Duodenal mucosa (tissue), 2 donors: ENCODE data around the gene PNPT1.
"Not testable (repeated sequence)": the region's sequence is repeated elsewhere in the genome, so short reads cannot be mapped to it uniquely, and the experiment has no call there.

Experiments
- H3K27ac ChIP-seq: one replicate; pipeline ENCODE4 v1.7.0; 2013; ENCODE audit warnings: low read depth, low read length
- H3K27me3 ChIP-seq, 2 donors: one replicate each; pipeline ENCODE4 v1.7.0; 2013; ENCODE audit warnings: low read length in 2 of 2, control low read depth in 1 of 2; ENCODE audit not compliant: insufficient read depth in 2 of 2, control insufficient read depth in 1 of 2
- H3K36me3 ChIP-seq, 2 donors: one replicate each; pipeline ENCODE4 v1.7.0; 2013; ENCODE audit warnings: low read length in 2 of 2, control low read depth in 1 of 2; ENCODE audit not compliant: insufficient read depth in 2 of 2, control insufficient read depth in 1 of 2
- H3K4me1 ChIP-seq, 2 donors: one replicate each; pipeline ENCODE4 v1.7.0; 2013; ENCODE audit warnings: low read length in 2 of 2, control low read depth in 1 of 2; ENCODE audit not compliant: insufficient read depth in 2 of 2, control insufficient read depth in 1 of 2
- H3K4me3 ChIP-seq, 2 donors: one replicate each; pipeline ENCODE4 v1.7.0; 2013; ENCODE audit warnings: low read length in 2 of 2, low read depth in 1 of 2
- H3K9ac ChIP-seq, 2 donors: one replicate each; pipeline ENCODE4 v1.7.0; 2013; ENCODE audit warnings: low read length in 2 of 2, low read depth in 1 of 2
- H3K9me3 ChIP-seq, 2 donors: one replicate each; pipeline ENCODE4 v1.7.0; 2013; ENCODE audit warnings: low read length in 2 of 2, control low read depth in 1 of 2; ENCODE audit not compliant: control insufficient read depth in 1 of 2

The PNPT1 gene

DNA sequence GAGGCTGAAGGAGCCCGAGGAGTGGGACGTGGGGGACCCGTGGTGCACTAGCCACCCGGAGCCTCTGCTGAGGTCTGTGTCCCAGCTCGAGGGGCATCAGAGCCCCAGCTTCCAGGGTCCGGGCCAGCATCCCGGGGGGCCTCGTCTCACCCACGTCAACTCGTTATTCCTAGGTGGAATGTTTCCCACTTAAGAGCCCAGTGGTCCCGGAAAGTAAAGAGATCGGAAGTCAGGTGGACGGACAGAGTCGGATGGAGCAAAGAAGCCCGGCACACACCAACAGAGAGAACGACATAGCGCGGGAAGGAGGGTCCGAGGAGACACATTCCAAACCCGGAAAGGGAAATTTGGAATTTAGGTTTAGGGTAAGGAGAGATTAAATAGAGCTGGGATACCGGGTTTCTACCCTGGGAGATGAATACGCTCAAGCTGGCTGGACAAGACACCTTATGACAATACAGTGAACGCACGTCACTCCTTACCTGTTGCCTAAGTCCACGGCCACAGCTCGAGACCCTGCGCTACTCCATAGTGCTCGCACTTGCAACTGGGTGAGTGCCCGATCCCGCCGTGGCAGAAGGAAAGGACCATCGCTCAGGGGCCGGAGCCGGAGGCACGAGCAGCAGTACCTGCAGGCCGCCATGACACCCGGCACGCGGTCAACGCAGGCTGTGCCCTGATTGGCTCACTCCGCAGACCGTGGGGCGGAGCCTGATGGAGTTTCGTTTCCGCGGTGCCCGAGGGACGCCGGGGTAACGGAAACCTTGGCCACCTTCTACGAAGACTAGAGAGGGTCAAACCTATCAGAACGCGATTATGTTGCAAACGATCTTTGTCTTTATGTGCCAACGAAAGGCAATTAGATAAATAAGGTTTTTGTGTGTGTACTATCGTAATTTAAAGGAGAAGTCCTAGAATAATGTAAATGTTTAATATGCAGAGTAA lies at the start of gene PNPT1:
Gene PNPT1 (minus strand): TSS at position 664 of the 945 bp plus-strand sequence. CDS start 21 bp downstream, at position 643.
- H3K27me3 ChIP-seq = no peaks in the 10 kb centered on the region
- peaks cover 5 to 14% of the 10 kb centered on the region in 2 donors for H3K4me1 ChIP-seq
- H3K27ac ChIP-seq = no peak within 1 kb of the TSS
- peaks cover 0 to under 1% of the 10 kb centered on the region in 2 donors for H3K36me3 ChIP-seq
- peak within 1 kb of the TSS; percentile 61 to 65 for H3K9ac ChIP-seq
- peak within 1 kb of the TSS; percentile 100 for H3K4me3 ChIP-seq
- no peaks in the 10 kb centered on the region for H3K9me3 ChIP-seq

- H3K27me3 ChIP-seq = no peaks in the 10 kb centered on the region
These were observed 49.4 kb upstream of the PNPT1 start for GRCh38 chr2:55742996-55743395.

DNA sequence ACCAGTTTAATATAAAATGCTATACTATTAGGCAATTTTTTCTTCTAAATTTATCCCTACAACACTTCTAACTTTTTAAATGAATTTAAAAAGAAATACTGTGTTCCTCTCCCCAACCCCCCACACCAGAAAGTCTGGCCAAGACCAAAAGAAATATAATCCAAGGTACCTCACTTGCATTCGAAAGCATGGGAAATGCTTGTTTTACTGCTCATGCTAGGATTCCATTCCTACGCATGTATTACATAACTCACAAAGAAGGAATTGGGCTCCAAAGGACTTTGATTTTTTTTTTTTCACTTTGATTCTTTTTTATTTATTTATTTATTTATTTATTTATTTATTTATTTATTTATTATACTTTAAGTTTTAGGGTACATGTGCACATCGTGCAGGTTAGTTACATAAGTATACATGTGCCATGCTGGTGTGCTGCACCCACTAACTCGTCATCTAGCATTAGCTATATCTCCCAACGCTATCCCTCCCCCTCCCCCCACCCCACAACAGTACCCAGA lies 42.4 kb upstream of the PNPT1 start:
- not testable (repeated sequence) for H3K36me3 ChIP-seq, H3K27ac ChIP-seq, H3K4me3 ChIP-seq, H3K27me3 ChIP-seq, H3K9me3 ChIP-seq, H3K9ac ChIP-seq, H3K4me1 ChIP-seq

More at GRCh38 chr2:55742996-55743395, 49.4 kb upstream of the PNPT1 start:
- no peak overlapping the region for H3K9ac ChIP-seq
- H3K27ac ChIP-seq = no peak overlapping the region
- no peaks in the 10 kb centered on the region for H3K4me1 ChIP-seq
- no peaks in the 10 kb centered on the region for H3K9me3 ChIP-seq
- no peak overlapping the region for H3K4me3 ChIP-seq
- no peaks in the 10 kb centered on the region for H3K36me3 ChIP-seq

- Histone ChIP-seq H3K4me3 (no peak overlapping the region), H3K9ac (no peak overlapping the region), H3K27me3 (no peaks in the 10 kb centered on the region), H3K9me3 (no peaks in the 10 kb centered on the region), H3K36me3 (no peaks in the 10 kb centered on the region), H3K4me1 (no peaks in the 10 kb centered on the region), H3K27ac (no peak overlapping the region)
These were observed 41.1 kb upstream of the PNPT1 start for GRCh38 chr2:55734726-55735125.

DNA sequence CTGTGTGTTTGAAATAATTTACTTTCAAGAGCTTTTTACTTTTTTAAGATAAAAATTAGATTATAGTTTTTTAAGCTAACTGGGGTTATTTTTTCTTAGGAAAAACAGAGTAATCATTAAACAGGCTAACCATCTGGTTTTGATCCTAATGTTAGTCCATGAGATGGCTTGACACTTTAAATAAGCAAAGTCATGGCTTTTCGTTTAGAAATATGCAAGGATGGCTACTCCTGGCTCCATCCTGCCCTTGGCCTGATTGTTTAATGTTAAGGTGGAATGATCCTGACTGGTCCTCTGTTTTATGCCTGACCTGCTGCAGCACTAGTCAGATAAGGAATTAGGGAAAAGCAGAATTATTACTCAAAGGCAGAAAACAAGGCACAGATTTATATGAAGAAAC lies 39.7 kb upstream of the PNPT1 start:
- Histone ChIP-seq H3K27me3 (no peaks in the 10 kb centered on the region), H3K9me3 (no peaks in the 10 kb centered on the region), H3K36me3 (no peaks in the 10 kb centered on the region), H3K9ac (no peak overlapping the region), H3K4me3 (no peak overlapping the region), H3K27ac (no peak overlapping the region), H3K4me1 (no peaks in the 10 kb centered on the region)

DNA sequence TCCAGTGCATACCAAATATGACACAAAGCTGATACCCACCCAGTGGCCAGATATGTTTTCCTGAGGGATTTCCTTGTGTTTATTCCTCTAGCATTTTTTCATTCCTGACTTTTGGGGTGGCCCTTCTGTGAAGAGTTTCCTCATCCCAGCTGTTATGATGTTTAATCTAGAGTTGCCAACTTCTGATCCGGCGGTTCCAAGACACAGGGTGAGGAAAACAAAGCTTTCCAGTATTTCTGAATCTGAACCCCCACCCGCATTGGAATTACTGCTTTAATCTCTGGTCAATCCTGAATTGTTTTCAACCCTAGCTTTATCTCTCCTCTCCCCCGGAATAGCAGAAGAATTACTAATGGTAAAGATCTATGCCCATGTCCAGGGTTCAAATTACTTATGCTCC lies 39.2 kb upstream of the PNPT1 start:
- Histone ChIP-seq H3K9ac (no peak overlapping the region), H3K4me1 (no peaks in the 10 kb centered on the region), H3K4me3 (no peak overlapping the region), H3K9me3 (no peaks in the 10 kb centered on the region), H3K36me3 (no peaks in the 10 kb centered on the region), H3K27me3 (no peaks in the 10 kb centered on the region), H3K27ac (no peak overlapping the region)

DNA sequence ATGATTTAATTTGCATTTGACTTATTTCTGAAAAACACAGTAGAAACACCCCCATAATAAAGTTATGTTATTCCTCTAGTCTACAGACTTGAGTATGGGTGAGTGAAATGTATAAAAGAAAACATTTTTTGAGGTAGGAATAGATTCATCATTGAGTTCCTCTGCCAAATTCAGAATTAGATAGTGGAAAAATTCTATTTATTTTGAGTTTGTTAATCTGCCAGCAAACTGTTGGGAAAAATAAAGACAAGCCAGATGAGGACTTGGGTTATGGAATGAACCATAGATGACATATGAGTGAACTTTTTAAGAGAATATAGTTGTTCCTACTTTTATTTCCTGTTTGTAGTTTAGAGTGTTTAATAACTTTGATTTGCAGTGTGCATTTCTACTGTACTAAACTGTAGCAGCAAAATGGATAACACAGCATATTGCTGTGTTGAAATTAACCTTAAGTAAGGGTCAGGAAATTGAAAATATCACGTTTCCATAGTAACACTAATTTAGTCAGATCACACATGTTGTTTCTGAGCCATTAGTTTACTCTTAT lies 35.6 kb upstream of the PNPT1 start:
- Histone ChIP-seq H3K4me1 (no peaks in the 10 kb centered on the region), H3K27ac (no peak overlapping the region), H3K36me3 (no peaks in the 10 kb centered on the region), H3K27me3 (no peaks in the 10 kb centered on the region), H3K9ac (no peak overlapping the region), H3K4me3 (no peak overlapping the region), H3K9me3 (no peaks in the 10 kb centered on the region)

DNA sequence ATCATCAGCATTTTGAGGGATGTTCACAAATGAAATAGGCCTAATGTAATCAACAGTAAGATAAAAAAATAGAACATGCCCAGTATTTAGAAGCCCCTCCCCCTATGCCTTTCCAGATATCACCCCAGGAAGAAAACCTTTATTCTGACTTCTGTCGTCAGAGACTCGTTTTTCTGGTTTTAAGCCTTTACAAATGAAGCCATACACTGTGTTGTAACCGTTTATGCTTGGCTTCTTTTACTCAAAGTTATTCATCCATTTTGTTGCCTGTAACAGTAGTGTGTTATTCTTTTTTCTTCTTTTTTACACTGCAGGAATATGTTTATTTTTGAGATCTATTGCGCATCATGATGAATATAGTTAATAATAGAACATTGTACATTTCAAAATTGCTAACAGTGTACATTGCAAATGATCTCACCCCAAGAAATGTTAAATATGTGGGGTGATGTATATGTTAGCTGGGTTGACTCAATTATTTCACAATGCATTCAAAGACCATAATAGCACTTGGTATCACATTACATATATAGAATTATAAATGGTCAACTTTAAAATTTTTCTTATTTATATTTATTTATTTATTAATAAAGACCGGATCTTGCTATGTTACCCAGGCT lies 28.1 kb upstream of the PNPT1 start:
- no peaks in the 10 kb centered on the region for H3K4me1 ChIP-seq
- H3K9ac ChIP-seq = no peak overlapping the region
- no peaks in the 10 kb centered on the region for H3K36me3 ChIP-seq
- H3K27ac ChIP-seq = no peak overlapping the region
- H3K27me3 ChIP-seq = no peaks in the 10 kb centered on the region
- H3K4me3 ChIP-seq = no peak overlapping the region
- H3K9me3 ChIP-seq = no peaks in the 10 kb centered on the region

- Histone ChIP-seq H3K9me3 (no peaks in the 10 kb centered on the region), H3K27me3 (no peaks in the 10 kb centered on the region), H3K4me1 (peaks cover 2 to 4% of the 10 kb centered on the region in 2 donors), H3K27ac (no peak overlapping the region), H3K4me3 (no peak overlapping the region), H3K9ac (no peak overlapping the region), H3K36me3 (no peaks in the 10 kb centered on the region)
These were observed 26.8 kb upstream of the PNPT1 start for GRCh38 chr2:55720417-55720816.

GRCh38 chr2:55719852-55720251 lies 26.2 kb upstream of the PNPT1 start:
- Histone ChIP-seq H3K27me3 (no peaks in the 10 kb centered on the region), H3K27ac (no peak overlapping the region), H3K4me1 (peaks cover 4 to 10% of the 10 kb centered on the region in 2 donors), H3K36me3 (no peaks in the 10 kb centered on the region), H3K9ac (no peak overlapping the region), H3K9me3 (no peaks in the 10 kb centered on the region), H3K4me3 (no peak overlapping the region)
